OCI-LY3 (cell line): Measurements from ENCODE around the gene ITGB1.

Experiments
- EZH2phosphoT487 ChIP-seq: fragments of 200-600 bp; shearing (Covaris generic); IDR thresholded peaks from 2 replicates; pipeline ENCODE4 v1.6.1; 2018; ENCODE audit warnings: antibody characterized with exemption, mixed run types, low read depth
- TF ChIP-seq, protein P1 (sequence below): fragments of 200-600, 300-600 bp; sonication (generic); IDR thresholded peaks from 2 replicates; pipeline ENCODE4 v1.5.1; 2014; ENCODE audit warnings: antibody characterized with exemption, low read length, low read depth

DNA sequence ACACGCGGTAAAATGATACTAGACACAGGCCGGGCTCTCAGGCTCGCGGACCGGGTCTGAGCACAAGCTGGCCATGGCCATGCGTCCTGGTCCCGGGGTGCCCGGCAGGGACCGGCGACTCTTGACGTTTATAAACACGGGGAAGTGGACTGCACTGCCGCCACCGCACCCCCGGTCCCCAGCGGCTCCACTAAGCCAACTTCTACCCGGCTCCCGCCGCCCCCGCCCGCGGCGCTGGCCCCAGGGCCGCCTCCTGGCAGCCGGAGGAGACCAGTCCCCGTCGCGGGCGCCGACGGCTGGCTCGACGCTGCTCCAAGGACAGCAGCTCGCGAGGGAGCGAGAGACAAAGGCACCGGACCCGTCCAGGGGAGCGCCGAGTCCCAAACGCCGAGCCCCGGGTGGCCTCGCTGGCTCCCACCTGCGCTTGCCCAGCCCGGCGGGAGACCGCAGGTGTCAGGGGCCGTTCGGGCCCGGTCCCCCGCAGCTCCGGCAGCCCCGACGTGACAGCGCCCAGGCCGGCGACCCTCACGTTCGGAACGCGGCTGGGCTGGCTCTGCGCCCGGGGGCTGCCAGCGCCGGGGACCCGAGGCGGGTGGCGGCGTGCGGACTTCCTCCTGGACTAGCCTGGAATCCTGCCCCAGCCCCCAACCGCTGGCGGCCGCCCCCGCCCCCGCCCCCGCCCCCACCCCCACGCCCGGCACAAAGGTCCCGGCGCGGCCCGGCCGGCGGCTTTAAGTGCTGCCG lies 517 bp downstream of the ITGB1 start:
- TF ChIP-seq, protein P1, sequence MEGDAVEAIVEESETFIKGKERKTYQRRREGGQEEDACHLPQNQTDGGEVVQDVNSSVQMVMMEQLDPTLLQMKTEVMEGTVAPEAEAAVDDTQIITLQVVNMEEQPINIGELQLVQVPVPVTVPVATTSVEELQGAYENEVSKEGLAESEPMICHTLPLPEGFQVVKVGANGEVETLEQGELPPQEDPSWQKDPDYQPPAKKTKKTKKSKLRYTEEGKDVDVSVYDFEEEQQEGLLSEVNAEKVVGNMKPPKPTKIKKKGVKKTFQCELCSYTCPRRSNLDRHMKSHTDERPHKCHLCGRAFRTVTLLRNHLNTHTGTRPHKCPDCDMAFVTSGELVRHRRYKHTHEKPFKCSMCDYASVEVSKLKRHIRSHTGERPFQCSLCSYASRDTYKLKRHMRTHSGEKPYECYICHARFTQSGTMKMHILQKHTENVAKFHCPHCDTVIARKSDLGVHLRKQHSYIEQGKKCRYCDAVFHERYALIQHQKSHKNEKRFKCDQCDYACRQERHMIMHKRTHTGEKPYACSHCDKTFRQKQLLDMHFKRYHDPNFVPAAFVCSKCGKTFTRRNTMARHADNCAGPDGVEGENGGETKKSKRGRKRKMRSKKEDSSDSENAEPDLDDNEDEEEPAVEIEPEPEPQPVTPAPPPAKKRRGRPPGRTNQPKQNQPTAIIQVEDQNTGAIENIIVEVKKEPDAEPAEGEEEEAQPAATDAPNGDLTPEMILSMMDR = no peak
- TF ChIP-seq EZH2phosphoT487 = no peak
